GM12891 (cell line): ENCODE measurements around the gene SCAF11.

Source experiments
- PAX5 ChIP-seq: IDR thresholded peaks from 2 replicates; pipeline ENCODE4 v1.6.1; 2011; ENCODE audit warnings: low read length, moderate library complexity, mild to moderate bottlenecking; ENCODE audit not compliant: insufficient read depth, severe bottlenecking
- POLR2A ChIP-seq: IDR thresholded peaks from 2 replicates; pipeline ENCODE4 v1.6.1; 2011; ENCODE audit warnings: low read depth, low read length, control low read depth
- POLR2AphosphoS5 ChIP-seq: IDR thresholded peaks from 2 replicates; pipeline ENCODE4 v1.6.1; 2011; ENCODE audit warnings: low read depth, low read length, control low read depth
- POU2F2 ChIP-seq: IDR thresholded peaks from 2 replicates; pipeline ENCODE4 v1.6.1; 2011; ENCODE audit warnings: low read depth, mild to moderate bottlenecking, control low read depth, low read length, moderate library complexity
- SPI1 ChIP-seq: IDR thresholded peaks from 2 replicates; pipeline ENCODE4 v1.6.1; 2011; ENCODE audit warnings: low read depth, low read length, control low read depth
- TAF1 ChIP-seq: IDR thresholded peaks from 2 replicates; pipeline ENCODE4 v1.6.1; 2011; ENCODE audit warnings: low read depth, low read length, control low read depth

DNA sequence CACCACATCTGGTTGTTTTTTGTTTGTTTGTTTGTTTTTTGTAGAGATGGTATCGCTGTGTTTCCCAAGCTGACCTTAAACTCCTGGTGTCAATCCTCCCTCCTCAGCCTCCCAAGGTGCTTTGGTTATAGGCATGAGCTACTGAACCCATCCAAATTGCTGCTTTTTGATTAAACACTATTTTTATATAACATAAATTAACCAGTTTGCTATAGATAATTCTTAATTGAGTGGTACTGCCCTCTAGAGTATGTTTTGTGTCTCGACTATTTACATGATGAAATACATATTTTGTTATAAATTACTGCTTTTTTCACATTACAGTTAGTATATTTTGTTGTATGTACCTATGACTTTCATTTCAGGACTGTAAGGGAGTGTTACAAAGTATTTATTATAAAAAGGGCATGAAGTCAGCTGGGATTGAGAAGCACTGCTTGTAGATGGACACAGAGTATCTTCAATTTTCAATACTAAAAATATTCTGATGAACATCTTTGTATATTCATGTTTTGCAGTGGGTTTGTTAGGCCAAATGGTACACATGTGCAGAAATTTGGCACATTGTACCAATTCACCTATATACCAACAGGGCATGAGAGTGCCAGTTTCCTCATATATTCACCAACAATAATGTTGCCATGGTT is 14.9 kb upstream of the SCAF11 start:
- TF ChIP-seq POLR2AphosphoS5, result no peak
- TF ChIP-seq POLR2A, result no peak
- TF ChIP-seq TAF1, result no peak
- no peak for TF ChIP-seq PAX5
- TF ChIP-seq SPI1, result no peak
- no peak for TF ChIP-seq POU2F2
